Ramos (cell line): Measurements from ENCODE around the gene RTCA.

ENCODE experiments used
- in situ Hi-C: fragments of 300-500 bp; cut with MboI; formaldehyde crosslinking; loops from one replicate; pipeline ENCODE4 v1.14.3; 2022; ENCODE audit warnings: low sequenced_read_pairs; ENCODE audit not compliant: unreplicated experiment

The RTCA gene

GRCh38 chr1:100340494-100340893, 74.5 kb downstream of the RTCA start:
- in situ Hi-C loops, result no loop called here

- in situ Hi-C loops, result no loop called here
Measured at GRCh38 chr1:100342348-100342747, 76.3 kb downstream of the RTCA start.
